ENCODE measurements around the gene FLRT1.

Gene FLRT1

DNA sequence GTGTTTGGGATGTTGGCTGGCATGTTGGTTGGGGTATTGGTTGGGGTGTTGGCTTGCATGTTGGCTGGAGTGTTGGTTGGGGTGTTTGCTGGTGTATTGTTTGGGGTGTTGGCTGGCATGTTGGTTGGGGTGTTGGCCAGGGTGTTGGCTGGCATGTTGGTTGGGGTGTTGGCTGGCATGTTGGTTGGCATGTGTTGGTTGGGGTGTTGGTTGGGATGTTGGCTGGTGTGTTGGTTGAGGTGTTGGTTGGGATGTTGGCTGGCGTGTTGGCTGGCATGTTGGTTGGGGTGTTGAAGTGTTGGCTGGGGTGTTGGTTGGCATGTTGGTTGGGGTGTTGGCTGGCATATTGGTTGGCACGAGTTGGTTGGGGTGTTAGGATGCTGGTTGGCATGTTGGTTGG lies 24.9 kb upstream of the FLRT1 start:
- H3K4me1 ChIP-seq (ENCODE audit: insufficient read depth, low read length): no peaks in the 10 kb centered on the region
- no peak overlapping the region for H3K9ac ChIP-seq (ENCODE audit: low read depth, low read length)

GRCh38 chr11:64011371-64011770 lies 24.4 kb upstream of the FLRT1 start:
- Histone ChIP-seq H3K36me3 (ENCODE audit: insufficient read depth, low read length) (no peaks in the 10 kb centered on the region), H3K4me1 (ENCODE audit: insufficient read depth, low read length) (no peaks in the 10 kb centered on the region), H3K9ac (ENCODE audit: low read depth, low read length) (no peak overlapping the region), H3K9me3 (ENCODE audit: control insufficient read depth, insufficient read depth, low read length) (no peaks in the 10 kb centered on the region)

More for the DNA sequence above, 24.9 kb upstream of the FLRT1 start:
- no peaks in the 10 kb centered on the region for H3K9me3 ChIP-seq (ENCODE audit: control insufficient read depth, insufficient read depth, low read length)
- H3K36me3 ChIP-seq (ENCODE audit: insufficient read depth, low read length): no peaks in the 10 kb centered on the region

GRCh38 chr11:64013141-64013896 lies 22.4 kb upstream of the FLRT1 start:
- H3K36me3 ChIP-seq (ENCODE audit: insufficient read depth, low read length): no peaks in the 10 kb centered on the region
- H3K9me3 ChIP-seq (ENCODE audit: control insufficient read depth, insufficient read depth, low read length): no peaks in the 10 kb centered on the region
- no peak overlapping the region for H3K9ac ChIP-seq (ENCODE audit: low read depth, low read length)

DNA sequence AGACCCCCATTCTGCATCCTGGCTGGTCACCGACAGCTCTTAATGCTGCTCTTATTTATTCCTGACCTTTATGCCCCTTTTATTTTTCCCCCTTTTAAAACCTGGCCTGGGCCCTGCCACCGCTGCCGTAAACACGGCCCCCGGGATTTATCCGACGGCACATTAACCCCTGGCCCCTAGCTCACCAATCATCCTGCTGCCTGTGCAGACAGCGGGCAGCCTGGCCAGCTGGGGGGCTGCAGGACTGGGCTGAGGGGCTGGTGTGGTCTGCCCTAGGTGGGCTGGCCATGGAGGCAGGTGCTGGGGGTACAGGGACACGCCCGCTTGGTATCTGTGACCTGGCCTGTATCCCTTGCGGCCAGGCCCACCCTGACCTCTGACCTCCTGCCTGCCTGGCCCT lies 21.4 kb upstream of the FLRT1 start:
- Histone ChIP-seq H3K4me1 (ENCODE audit: insufficient read depth, low read length) (no peaks in the 10 kb centered on the region), H3K36me3 (ENCODE audit: insufficient read depth, low read length) (no peaks in the 10 kb centered on the region), H3K9me3 (ENCODE audit: control insufficient read depth, insufficient read depth, low read length) (no peaks in the 10 kb centered on the region), H3K9ac (ENCODE audit: low read depth, low read length) (no peak overlapping the region)

More at GRCh38 chr11:64013141-64013896, 22.4 kb upstream of the FLRT1 start:
- no peaks in the 10 kb centered on the region for H3K4me1 ChIP-seq (ENCODE audit: insufficient read depth, low read length)

- no peak overlapping the region for H3K9ac ChIP-seq (ENCODE audit: low read depth, low read length)
- H3K9me3 ChIP-seq (ENCODE audit: control insufficient read depth, insufficient read depth, low read length): no peaks in the 10 kb centered on the region
- no peaks in the 10 kb centered on the region; the same call in 1 of the 2 replicates for H3K4me1 ChIP-seq (ENCODE audit: insufficient read depth, low read length)
- H3K36me3 ChIP-seq (ENCODE audit: insufficient read depth, low read length): no peaks in the 10 kb centered on the region
These were observed 20.2 kb upstream of the FLRT1 start for GRCh38 chr11:64015510-64015909.

- H3K4me1 ChIP-seq (ENCODE audit: insufficient read depth, low read length): peaks cover 6% of the 10 kb centered on the region; the same call in 1 of the 2 replicates
- no peak overlapping the region for H3K9ac ChIP-seq (ENCODE audit: low read depth, low read length)
- no peaks in the 10 kb centered on the region for H3K36me3 ChIP-seq (ENCODE audit: insufficient read depth, low read length)
- H3K9me3 ChIP-seq (ENCODE audit: control insufficient read depth, insufficient read depth, low read length): no peaks in the 10 kb centered on the region
These were observed 19.5 kb upstream of the FLRT1 start for GRCh38 chr11:64015935-64016845.

GRCh38 chr11:64017945-64018224 lies 17.8 kb upstream of the FLRT1 start:
- H3K9me3 ChIP-seq (ENCODE audit: control insufficient read depth, insufficient read depth, low read length): no peaks in the 10 kb centered on the region
- H3K36me3 ChIP-seq (ENCODE audit: insufficient read depth, low read length): no peaks in the 10 kb centered on the region
- H3K9ac ChIP-seq (ENCODE audit: low read depth, low read length): no peak overlapping the region
- H3K4me1 ChIP-seq (ENCODE audit: insufficient read depth, low read length): peaks cover 16% of the 10 kb centered on the region; the same call in 1 of the 2 replicates

GRCh38 chr11:64018310-64018709 lies 17.4 kb upstream of the FLRT1 start:
- H3K36me3 ChIP-seq (ENCODE audit: insufficient read depth, low read length): no peaks in the 10 kb centered on the region
- H3K9ac ChIP-seq (ENCODE audit: low read depth, low read length): no peak overlapping the region
- peaks cover 16% of the 10 kb centered on the region; the same call in 1 of the 2 replicates for H3K4me1 ChIP-seq (ENCODE audit: insufficient read depth, low read length)
- no peaks in the 10 kb centered on the region for H3K9me3 ChIP-seq (ENCODE audit: control insufficient read depth, insufficient read depth, low read length)

DNA sequence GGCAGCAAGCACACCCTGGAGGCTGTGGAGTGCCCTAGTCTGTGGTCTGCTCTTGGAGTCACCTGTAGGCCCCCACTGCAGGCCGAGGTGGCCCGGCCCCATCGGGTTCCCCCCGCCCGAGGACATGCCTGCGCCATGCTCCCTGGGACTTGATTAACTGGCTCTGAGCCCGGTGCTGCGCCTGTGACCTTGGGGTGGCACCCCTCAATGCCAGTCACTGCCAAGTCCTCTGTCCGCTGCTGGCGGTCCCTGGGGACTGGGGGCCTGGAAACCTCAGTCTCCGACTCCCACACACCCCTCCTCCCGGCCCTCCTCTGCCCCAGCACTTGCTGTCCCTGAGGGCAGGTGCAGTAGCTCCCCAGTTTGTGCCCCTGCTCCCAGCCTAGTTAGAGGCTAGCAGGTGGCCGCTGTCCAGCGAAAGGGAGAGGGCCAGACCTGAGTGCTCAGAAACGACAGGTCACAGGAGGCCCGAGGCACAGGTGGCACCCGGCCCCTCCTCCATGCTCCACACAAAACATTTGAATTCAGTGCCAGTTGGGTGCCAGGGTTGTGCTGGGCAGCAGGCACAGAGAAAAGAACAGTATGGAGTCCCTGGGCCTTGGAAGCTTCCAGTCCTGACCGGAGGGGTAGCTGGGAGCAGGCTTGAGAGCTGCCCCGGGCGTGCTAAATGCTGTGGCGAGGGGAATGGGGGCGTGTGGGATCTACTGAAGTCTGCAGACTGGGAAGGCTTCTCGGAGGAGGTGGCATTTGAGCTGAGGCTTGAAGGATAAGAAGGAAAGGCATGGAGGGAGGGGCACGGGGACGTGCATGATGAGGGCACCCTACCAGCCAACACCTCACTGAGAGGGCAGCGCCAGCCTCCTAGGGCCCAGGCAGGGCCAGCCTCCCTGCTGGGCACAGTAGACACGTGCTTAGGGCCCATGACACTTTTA lies 16.4 kb upstream of the FLRT1 start:
- H3K9me3 ChIP-seq (ENCODE audit: control insufficient read depth, insufficient read depth, low read length): no peaks in the 10 kb centered on the region
- H3K36me3 ChIP-seq (ENCODE audit: insufficient read depth, low read length): no peaks in the 10 kb centered on the region
- H3K4me1 ChIP-seq (ENCODE audit: insufficient read depth, low read length): peaks cover 26% of the 10 kb centered on the region; the same call in 1 of the 2 replicates
- no peak overlapping the region for H3K9ac ChIP-seq (ENCODE audit: low read depth, low read length)

GRCh38 chr11:64020976-64021756 lies 14.6 kb upstream of the FLRT1 start:
- Histone ChIP-seq H3K36me3 (ENCODE audit: insufficient read depth, low read length) (no peaks in the 10 kb centered on the region), H3K9ac (ENCODE audit: low read depth, low read length) (no peak overlapping the region), H3K4me1 (ENCODE audit: insufficient read depth, low read length) (peaks cover 34% of the 10 kb centered on the region; the same call in 1 of the 2 replicates)

GRCh38 chr11:64021757-64022093 lies 14.0 kb upstream of the FLRT1 start:
- Histone ChIP-seq H3K4me1 (ENCODE audit: insufficient read depth, low read length) (peaks cover 37% of the 10 kb centered on the region; the same call in 1 of the 2 replicates), H3K9me3 (ENCODE audit: control insufficient read depth, insufficient read depth, low read length) (no peaks in the 10 kb centered on the region), H3K36me3 (ENCODE audit: insufficient read depth, low read length) (no peaks in the 10 kb centered on the region), H3K9ac (ENCODE audit: low read depth, low read length) (no peak overlapping the region)

More at GRCh38 chr11:64020976-64021756, 14.6 kb upstream of the FLRT1 start:
- H3K9me3 ChIP-seq (ENCODE audit: control insufficient read depth, insufficient read depth, low read length): no peaks in the 10 kb centered on the region

GRCh38 chr11:64022125-64022784 lies 13.5 kb upstream of the FLRT1 start:
- Histone ChIP-seq H3K4me1 (ENCODE audit: insufficient read depth, low read length) (peaks cover 43% of the 10 kb centered on the region), H3K9ac (ENCODE audit: low read depth, low read length) (no peak overlapping the region), H3K9me3 (ENCODE audit: control insufficient read depth, insufficient read depth, low read length) (no peaks in the 10 kb centered on the region), H3K36me3 (ENCODE audit: insufficient read depth, low read length) (no peaks in the 10 kb centered on the region)

Measured in ES-I3 (cell line).